GM21576 (cell line): Measurements from ENCODE around the gene ATP8A1.

Source experiments
- ATAC-seq: cut with Tn5 transposase; IDR thresholded peaks from one replicate; pipeline ENCODE4 v1.9.1; 2021; ENCODE audit warnings: mild to moderate bottlenecking, moderate library complexity; ENCODE audit not compliant: unreplicated experiment

ATP8A1 gene

GRCh38 chr4:42627885-42628646, 28.8 kb downstream of the ATP8A1 start:
- ATAC-seq = peak; percentile 94

GRCh38 chr4:42626629-42627146, 30.2 kb downstream of the ATP8A1 start:
- ATAC-seq = no peak

- no peak for ATAC-seq
Observed at GRCh38 chr4:42625329-42625728, 31.6 kb downstream of the ATP8A1 start.

- ATAC-seq = no peak
Observed at GRCh38 chr4:42624551-42624950, 32.4 kb downstream of the ATP8A1 start.

- ATAC-seq = no peak
Observed at GRCh38 chr4:42618023-42618422, 38.9 kb downstream of the ATP8A1 start.

- no peak for ATAC-seq
Observed at GRCh38 chr4:42617030-42617429, 39.9 kb downstream of the ATP8A1 start.

- ATAC-seq = no peak
Observed at GRCh38 chr4:42616572-42616971, 40.3 kb downstream of the ATP8A1 start.

GRCh38 chr4:42615131-42615763, 41.7 kb downstream of the ATP8A1 start:
- ATAC-seq = no peak

- no peak for ATAC-seq
Observed at GRCh38 chr4:42612898-42613297, 44.0 kb downstream of the ATP8A1 start.

- ATAC-seq = no peak
Observed at GRCh38 chr4:42610941-42611340, 46.0 kb downstream of the ATP8A1 start.

GRCh38 chr4:42609051-42609450, 47.9 kb downstream of the ATP8A1 start:
- no peak for ATAC-seq

- ATAC-seq = no peak
Observed at GRCh38 chr4:42608551-42608950, 48.4 kb downstream of the ATP8A1 start.

GRCh38 chr4:42607011-42607726, 49.7 kb downstream of the ATP8A1 start:
- no peak for ATAC-seq

GRCh38 chr4:42605264-42605663, 51.6 kb downstream of the ATP8A1 start:
- ATAC-seq = no peak

GRCh38 chr4:42603862-42604261, 53.0 kb downstream of the ATP8A1 start:
- no peak for ATAC-seq

GRCh38 chr4:42600578-42600977, 56.3 kb downstream of the ATP8A1 start:
- no peak for ATAC-seq

- no peak for ATAC-seq
Observed at GRCh38 chr4:42596918-42597317, 60.0 kb downstream of the ATP8A1 start.

GRCh38 chr4:42594888-42595287, 62.0 kb downstream of the ATP8A1 start:
- ATAC-seq = no peak

GRCh38 chr4:42588909-42589308, 68.0 kb downstream of the ATP8A1 start:
- no peak for ATAC-seq

GRCh38 chr4:42586775-42587174, 70.1 kb downstream of the ATP8A1 start:
- no peak for ATAC-seq

GRCh38 chr4:42579903-42580302, 77.0 kb downstream of the ATP8A1 start:
- no peak for ATAC-seq

- no peak for ATAC-seq
Observed at GRCh38 chr4:42578187-42578586, 78.7 kb downstream of the ATP8A1 start.
